ENCODE results near the gene DDX27.
"Not testable (repeated sequence)": the region's sequence is repeated elsewhere in the genome, so short reads cannot be mapped to it uniquely, and the experiment has no call there.

The DDX27 gene

DNA sequence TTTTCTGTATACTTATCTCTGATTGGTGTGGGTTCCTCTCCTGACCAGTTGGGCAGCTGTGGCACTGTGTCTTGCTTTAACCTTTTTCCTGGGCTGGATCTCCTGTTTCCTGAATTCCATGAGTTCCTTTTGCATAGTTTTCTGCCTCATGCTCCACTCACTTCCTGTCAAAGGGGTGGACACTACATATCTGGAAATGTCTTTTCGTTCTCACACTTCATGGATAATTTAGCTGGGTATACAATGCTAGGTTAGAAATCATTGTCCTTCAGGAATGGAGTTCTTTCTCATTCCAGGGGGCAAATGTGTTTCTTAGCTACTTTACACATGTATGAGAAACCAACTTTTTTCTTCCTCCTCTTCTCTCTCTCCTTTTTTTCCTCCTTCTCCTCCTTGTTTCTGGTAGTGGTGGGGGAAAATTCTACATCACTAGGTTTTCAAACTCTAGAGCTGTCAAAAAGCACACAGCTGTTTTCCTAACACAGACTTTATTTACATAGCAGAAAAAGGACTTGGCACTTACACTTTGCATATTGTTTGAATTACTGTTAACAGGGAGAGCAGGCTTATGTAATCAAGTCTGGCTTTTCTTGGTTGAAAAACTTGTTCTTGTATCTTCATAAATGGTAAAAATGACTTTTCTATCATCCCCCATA, 9.0 kb upstream of the DDX27 start:
- FAIRE-seq, result no peak

DNA sequence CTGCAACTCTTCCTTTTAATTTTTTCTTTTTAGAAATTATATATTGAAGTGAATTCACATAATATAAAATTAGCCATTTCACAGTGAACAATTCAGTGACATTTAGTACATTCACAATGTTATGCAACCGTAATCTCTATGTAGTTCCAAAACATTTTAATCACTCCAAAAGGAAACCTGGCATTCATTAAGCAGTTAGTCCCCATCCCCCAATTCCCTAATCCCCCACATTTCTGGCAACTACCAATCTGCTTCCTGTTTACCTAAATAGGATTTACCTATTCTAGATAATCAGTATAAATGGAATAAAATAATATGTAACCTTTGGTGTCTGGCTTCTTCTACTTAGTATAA, 8.5 kb upstream of the DDX27 start:
- FAIRE-seq, result no peak

DNA sequence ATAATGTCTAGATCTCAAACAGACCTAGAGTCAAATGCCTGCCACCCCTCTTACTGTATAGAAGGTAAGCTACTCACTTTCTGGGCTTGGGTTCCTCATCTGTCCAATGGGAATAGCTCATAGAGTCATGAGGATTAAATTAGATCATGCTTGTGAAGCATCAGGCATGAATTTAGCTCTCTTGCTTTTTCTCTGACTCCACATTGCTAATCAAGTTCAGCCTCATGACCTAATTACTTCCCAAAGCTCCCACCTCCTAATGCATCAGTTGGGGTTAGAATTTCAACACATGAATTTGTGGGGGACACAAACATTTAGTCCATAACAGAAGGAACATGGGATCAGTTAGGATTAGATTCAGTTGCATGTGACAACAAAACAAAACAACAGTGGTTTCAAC, 4.6 kb upstream of the DDX27 start:
- FAIRE-seq, result no peak

DNA sequence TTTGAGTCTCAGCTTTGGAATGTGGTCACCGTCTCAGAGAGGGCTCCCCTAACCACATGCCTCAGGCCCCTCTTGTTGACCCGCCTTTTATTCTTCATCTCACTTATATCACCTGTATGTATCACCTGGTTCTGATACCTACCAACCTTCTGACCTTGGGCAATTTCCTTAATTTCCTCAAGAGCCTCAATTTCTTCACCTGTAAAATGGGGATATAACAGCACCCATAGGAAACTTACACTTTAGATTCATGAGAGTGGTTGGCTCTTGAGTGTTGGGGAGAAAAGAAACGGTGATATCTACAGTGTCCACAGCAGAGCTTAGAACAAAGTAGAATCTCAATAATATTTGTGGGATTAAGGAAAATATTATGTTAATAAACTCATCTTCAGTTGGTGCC, 4.0 kb upstream of the DDX27 start:
- no peak for FAIRE-seq

DNA sequence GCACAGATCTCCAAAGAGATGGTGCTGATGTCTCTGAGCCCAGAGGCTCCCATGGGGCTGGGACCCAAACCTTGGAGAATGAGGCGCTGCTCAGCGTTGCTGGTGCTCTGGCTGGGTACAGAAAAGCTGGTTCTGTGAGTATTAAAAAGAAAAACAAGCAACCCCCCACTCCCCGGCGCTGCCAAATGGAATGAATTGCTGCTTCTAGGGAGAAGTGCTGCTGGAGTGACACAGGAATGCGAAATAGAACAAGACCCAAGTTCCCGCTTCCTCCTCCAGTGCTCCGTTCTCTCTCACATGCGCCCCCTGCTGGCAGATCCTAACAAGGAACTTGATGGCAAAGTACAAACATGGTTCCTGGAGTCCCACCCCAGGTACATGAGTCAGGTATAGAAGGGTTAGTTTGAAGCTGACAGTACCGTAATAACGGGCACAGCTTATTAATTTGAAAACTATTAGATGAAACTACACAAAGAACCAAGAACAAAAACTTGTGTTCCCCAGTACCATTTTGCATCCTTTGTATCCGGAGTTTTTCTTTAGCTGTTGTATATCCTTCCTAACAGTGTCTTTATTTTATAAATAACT, 2.1 kb upstream of the DDX27 start:
- FAIRE-seq, result no peak

DNA sequence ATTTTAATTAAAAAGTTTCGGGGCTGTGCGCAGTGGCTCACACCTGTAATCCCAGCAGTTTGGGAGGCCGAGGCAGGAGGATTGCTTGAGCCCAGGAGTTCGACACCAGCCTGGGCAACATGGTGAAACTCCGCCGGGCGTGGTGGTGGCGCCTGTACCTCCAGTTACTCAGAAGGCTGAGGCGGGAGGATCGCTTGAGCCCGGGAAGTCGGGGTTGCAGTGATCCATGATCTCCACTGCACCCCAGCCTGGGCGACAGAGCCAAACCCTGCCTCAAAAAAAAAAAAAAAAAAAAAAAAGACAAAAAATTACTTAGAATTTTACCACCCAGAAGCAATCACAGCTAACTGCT, 501 bp upstream of the DDX27 start:
- not testable (repeated sequence) for FAIRE-seq

DNA sequence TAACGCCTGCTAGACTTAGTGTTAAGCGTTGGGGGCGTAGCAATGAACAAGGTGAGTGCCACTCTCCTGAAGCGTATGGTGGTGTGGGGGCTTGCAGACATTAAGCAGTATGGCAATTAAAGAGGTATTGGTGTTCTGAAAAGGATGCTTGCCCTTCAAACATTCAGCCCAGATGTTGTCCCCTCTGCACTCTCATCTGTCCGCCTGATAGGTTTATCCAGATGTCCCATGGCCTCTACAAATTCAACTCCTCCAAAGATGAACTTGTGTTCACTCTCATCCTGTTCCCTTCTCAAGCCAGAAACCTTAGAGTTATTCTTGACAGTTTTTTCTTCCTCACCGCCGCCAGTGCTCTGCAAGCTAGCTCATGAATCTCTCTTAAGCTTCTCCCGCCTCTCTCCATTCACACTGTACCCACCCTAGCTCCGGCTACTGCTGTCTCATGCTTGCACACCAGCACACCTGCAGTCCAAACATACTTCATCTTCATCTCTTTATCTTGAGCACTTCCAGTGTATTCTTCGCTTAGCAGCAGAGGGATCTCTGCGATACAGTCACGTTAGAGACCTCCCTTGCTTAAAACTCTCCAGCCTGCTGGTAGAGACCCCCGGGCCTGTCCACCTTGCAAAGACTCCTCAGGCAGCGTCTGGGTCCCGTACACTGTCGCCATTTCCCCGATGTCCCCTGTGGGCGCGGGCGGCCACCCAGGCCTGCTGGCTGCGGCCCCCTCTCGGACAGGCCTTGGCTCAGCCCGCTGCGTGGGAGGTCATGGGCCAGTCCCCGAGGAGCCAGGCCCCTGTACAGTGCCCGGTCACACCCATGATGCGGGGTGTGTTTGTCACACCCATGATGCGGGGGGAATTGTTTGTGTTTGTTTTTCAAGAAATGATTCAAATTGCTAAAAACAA, 962 bp downstream of the DDX27 start:
- FAIRE-seq, result no peak

DNA sequence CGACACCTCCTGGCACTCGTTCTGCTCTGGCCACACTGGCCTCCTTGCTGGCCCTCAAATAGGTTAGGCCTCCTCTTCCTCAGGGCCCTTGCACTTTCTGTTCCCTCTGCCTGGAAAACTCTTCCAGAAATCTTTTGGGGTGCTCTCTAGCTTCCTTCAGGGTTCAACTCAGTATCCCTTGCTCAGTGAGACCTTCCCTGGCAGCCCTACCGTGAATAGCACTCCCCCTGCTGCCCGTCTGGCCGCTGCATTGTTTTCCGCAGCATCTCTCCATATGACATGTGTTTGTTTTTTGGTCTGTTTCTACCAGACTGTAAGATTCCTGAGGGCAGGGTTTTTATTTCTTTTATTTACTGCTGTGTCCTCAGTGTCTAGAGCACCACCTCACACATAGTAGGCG, 6.7 kb downstream of the DDX27 start:
- no peak for FAIRE-seq

DNA sequence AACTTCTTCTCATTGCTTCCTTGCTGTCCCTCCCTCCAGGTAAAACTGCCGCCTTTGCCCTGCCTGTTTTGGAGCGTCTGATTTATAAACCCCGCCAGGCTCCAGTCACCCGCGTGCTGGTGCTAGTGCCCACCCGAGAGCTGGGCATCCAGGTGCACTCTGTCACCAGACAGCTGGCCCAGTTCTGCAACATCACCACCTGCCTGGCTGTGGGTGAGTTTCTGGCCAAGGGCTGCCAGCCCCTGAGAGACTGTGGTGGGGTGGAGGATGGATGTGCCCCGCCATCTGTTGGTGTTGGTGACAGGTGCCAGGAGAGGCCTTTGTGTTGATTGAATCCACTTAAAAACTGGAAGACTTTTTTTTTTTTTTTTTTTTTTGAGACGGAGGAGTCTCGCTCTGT, 9.5 kb downstream of the DDX27 start:
- FAIRE-seq, result no peak

DNA sequence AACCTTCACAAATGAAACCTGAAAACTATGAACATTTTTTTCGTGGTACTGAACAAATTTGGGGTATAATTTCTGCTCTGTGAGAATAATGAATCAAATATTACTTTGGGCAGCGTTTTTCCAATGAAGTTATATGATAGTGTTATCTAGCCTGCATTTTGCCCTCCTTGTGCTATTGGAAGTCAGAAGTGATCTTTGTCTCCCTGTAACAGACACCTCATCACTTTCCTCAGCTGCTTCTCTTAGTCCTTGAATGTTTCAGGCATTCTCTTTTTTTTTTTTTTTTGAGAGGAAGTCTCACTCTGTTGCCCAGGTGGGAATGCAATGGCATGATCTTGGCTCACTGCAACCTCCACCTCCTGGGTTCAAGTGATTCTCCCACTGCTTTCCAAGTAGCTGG, 10.2 kb downstream of the DDX27 start:
- no peak for FAIRE-seq

DNA sequence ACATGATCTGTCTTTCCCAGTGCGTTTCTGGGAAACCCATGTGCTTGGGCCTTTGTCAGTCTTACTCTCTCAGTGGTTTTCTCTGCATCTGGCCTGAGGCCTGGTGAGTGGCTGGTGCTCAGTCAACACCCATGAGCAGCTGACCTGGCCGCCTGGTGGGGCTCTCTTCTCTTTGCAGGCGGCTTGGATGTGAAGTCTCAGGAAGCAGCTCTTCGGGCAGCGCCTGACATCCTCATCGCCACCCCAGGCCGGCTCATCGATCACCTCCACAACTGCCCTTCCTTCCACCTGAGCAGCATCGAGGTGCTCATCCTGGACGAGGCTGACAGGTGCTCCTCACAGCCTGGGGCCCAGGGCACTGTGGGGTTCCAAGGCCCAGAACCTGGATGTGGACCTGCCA, 10.8 kb downstream of the DDX27 start:
- no peak for FAIRE-seq

DNA sequence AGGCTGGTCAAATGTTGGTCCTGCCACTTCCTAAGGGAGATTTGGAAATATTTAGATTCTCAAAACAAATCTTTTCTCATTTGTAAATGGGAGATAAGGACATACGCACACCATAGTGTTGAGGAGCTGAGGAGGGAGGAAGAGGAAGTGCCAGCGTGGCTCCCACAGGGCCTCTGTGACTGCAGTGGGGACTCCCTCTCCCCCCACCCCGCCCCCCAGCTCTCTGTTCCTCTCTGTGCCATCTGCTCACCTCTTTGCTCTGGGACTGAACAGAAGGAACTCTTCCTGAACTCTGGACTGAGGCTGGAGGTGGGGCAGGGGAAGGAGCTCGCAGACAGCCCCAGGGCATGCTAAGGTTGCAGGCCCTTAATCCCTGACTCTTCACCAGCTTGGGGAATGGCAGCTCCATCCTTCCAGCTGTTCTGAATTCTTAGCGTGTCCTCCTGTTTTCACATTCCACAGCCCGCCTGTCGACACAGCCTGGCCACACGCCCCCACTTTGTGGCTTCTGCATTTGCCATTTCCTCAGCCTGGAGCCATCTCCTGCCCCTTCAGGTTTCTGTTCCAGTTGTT, 11.4 kb downstream of the DDX27 start:
- FAIRE-seq, result no peak

DNA sequence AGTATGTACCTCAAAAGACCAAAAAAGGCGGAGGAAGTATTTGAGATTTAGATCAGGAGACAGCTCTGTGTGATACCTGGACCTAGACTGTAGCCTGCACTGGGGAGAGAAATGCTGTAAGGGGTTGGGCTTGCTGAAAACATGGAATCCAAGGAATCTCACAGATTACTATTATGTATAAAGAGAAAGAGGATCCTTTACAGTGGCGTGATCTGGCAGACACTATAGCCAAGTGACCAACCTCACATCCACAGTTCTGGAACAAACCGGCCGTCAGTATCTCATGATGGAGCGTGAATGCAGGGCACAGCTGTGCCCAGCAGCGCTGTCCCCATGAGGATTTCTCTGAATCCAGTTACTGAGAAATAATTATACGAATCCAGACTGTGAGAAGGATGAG, 12.3 kb downstream of the DDX27 start:
- no peak for FAIRE-seq

DNA sequence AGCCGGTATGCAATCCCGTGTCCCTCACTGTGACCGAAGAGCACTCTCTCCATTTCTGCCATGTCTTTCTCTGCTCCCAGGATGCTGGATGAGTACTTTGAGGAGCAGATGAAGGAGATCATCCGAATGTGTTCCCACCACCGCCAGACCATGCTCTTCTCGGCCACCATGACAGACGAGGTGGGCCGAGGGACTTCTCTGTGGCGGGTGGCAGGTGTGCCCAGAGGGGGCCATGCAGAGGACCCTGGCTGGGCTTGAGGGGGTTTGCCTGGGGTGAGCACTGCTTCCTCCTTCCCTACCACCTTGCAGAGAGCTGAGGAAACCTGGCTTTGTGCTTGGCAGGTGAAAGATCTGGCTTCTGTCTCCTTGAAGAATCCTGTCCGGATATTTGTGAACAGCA, 14.0 kb downstream of the DDX27 start:
- no peak for FAIRE-seq

DNA sequence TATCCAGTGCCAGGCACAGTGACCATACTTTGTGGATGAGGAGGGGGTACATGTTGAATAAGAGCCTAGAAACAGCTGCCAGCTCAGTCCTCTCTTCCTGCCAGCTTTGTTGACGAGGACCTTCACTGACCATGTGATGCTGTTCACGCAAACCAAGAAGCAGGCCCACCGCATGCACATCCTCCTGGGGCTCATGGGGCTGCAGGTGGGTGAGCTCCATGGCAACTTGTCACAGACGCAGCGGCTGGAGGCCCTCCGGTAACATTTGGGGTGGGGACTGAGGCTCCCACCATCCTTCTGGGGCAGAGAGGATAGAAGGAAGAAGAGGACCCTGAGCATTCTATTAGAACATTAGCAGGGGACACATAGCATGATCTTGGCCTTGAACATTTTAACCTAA, 15.6 kb downstream of the DDX27 start:
- no peak for FAIRE-seq

DNA sequence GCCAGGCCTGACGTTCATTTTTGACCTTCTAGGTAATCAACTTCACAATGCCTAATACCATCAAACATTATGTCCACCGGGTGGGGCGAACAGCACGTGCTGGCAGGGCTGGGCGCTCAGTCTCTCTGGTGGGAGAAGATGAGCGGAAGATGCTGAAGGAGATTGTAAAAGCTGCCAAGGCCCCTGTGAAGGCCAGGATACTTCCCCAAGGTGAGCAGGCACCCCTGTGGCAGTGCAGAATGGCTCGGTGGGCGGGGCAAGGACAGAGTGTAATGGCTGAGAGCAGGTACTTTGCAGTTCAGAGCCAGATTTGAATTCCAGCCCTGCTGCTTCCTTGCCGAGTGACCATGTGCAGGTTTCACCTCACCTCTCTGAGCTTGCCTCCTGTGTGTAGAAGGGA, 17.1 kb downstream of the DDX27 start:
- no peak for FAIRE-seq

DNA sequence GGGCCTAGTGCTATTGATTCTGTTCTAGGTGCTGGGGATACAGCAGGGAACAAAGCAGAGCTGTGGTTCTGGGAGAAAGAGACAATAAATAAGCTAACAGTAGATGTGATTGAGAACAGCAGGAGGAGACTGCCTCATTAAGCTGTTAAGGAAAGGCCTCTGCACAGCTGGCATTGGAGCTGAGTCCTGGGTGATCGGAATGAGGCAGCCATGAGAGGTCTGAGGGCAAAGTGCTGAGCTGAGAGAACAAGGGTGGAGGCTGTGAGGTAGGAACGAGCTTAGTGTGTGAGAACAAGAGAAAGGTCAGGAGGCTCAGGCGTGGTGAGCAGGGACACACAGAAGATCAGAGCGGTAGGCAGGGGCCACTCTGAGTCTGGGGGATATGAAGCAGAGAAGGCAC, 18.3 kb downstream of the DDX27 start:
- no peak for FAIRE-seq

DNA sequence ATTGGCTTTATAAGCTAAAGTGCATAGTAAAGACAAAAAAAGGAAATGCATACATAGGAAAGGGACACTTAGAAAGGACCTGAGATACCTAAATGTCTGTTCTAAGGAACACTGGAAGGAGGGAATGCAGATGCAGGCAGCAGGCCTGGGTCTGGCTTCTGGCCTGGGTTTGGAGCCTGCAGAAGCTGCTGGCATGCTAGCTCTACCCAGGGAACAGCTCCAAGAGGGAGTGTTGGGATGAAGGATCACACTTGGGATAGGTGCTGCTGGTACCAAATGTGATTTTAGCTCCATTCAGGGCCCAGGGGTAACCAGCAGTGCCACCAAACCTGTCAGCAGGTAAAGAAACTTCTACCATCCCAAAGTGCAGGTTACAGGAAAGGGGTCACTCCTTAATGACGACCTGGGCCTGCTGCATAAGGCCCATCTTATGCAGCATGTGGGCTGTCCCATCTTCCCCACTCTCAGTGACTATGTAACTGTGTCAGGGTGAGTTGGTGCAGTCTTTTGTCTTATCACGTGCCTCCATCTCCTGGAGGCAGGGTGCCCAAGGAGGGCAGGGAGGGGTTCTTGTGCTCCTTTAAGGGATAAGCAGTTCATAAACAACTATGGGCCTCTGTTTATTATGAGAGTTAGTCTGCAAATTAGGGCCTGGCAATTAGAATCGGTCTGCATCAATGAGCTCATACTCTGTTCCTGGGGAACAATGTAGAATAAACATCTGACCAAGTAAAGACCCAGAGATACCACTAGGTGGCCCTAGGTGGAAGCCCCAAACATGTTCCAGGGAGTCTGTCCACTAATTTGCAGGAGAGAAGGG, 26.9 kb downstream of the DDX27 start:
- FAIRE-seq, result no peak

DNA sequence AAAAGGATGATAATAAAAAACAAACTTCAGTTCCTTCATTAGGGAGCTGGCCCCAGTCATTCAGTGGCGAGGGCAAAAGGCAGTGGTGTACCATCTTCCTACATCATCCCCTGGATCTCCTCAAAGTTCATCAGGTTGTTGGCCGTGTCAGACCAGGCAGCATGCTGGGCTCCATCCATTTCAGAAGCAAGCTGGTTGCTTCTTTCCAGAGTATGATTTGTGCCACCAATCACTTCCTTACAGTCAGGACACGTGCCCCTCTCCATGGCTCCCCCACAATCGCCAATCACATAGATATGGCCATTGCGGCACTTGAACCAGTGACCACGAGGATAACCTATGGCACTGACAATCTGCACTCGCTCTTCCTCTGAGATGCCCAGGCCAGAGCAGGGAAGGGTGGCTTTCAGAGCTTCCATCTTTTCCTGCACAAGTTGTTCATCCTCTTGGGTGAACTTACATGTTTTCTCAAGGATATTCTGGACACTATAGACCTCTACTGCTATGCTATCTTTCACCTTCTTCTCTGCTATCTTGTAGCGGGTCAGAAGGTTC, 28.0 kb downstream of the DDX27 start:
- FAIRE-seq, result no peak

DNA sequence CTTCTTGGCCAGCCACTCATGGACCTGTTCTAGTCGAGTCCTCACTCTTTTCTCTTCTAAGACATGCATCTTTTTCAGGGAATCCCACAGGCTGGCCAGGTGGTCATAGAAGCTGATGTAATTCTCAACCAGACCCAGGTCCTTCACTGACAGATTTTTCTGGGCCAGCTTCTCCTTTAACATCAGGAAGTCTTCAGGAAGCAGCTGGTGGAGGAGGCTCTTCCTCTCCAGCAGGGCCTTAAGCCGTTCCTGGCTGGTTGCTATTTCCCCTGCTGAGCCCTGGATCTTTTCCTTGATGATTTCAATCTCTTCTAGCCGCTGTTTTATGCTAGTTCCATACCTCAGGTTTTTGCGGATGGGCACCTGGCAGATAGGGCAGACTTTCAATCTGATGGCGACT, 28.6 kb downstream of the DDX27 start:
- FAIRE-seq, result no peak

DNA sequence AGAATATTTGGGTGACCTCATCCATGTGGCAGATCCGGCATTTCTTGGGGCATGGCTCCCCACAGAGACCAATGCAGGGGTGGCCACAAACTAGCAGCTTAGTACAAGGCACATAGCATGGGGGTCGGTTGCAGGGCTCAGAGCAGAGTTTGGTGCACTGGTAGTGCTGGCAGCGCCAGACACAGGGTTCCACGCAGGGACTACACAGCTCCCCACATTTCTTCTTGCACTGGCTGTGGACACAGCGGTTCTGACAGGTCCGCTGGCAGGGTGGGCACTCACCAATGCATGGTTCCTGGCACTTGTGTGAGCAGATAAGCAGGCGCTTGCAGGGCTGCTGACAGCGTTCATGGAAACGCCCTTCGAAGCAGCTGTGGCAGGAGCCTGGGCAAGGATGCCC, 29.1 kb downstream of the DDX27 start:
- no peak for FAIRE-seq

DNA sequence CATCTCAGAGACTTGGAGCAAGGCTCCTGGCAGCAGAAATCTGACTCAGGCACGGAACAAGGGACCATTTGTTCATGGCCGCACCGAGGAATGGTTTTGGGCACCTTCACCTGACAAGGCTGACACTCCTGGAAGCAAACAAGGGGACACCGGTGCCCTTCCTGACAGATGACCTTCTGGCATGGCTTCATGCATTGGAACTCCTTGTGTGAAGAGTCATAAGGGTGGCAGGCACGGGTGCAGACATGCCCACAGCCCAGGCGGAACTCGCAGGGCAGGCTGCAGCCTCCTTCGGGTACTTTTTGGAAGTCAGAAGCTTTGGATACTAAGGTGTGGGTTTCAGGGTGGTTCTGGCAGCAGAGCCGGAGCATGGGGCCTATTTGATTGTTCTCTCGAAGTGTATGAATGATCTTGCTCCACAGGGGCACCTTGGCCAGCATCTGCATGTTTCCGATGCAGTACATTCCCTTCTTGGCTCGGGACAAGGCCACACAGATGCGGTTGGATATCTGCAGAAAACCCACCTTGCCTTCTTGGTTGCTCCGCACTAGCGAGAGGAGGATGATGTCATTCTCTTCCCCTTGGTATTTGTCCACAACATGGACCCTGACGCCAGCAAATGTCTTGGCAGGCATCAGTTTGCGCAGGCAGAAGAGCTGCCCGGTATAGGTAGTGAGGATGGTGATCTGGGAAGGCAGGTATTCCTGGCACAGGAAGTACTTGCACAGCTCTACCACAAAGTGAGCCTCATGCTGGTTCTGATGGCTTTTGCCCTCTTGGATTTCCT, 29.9 kb downstream of the DDX27 start:
- FAIRE-seq, result no peak
